ENCODE results near the gene LCN10. TPM values are rescaled to one million over a fixed set of nuclear protein-coding genes. Genes with fewer than 3 reads are reported as not detected.

LCN10 gene
- total and polyA plus RNA-seq, 9 of the 15 experiments (the other 6 are each of a cell fraction or from before 2014, with no cell fraction given): 0.10 to 0.21 (median 0.14) TPM; not detected in 6

GRCh38 chr9:136711751-136712689, 30.7 kb downstream of the LCN10 start, which contains the start of gene DIPK1B (continued):
- TF ChIP-seq, protein P1, sequence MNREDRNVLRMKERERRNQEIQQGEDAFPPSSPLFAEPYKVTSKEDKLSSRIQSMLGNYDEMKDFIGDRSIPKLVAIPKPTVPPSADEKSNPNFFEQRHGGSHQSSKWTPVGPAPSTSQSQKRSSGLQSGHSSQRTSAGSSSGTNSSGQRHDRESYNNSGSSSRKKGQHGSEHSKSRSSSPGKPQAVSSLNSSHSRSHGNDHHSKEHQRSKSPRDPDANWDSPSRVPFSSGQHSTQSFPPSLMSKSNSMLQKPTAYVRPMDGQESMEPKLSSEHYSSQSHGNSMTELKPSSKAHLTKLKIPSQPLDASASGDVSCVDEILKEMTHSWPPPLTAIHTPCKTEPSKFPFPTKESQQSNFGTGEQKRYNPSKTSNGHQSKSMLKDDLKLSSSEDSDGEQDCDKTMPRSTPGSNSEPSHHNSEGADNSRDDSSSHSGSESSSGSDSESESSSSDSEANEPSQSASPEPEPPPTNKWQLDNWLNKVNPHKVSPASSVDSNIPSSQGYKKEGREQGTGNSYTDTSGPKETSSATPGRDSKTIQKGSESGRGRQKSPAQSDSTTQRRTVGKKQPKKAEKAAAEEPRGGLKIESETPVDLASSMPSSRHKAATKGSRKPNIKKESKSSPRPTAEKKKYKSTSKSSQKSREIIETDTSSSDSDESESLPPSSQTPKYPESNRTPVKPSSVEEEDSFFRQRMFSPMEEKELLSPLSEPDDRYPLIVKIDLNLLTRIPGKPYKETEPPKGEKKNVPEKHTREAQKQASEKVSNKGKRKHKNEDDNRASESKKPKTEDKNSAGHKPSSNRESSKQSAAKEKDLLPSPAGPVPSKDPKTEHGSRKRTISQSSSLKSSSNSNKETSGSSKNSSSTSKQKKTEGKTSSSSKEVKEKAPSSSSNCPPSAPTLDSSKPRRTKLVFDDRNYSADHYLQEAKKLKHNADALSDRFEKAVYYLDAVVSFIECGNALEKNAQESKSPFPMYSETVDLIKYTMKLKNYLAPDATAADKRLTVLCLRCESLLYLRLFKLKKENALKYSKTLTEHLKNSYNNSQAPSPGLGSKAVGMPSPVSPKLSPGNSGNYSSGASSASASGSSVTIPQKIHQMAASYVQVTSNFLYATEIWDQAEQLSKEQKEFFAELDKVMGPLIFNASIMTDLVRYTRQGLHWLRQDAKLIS (CRISPR knock-in tag; IDR thresholded peaks at IDR 0.05): 0 out of 2 replicates have a peak, but pooled peaks have one; percentile 45
- no peak for TF ChIP-seq ELK1 (CRISPR knock-in tag; IDR thresholded peaks at IDR 0.05)
- no peak for TF ChIP-seq ZFP91 (CRISPR knock-in tag; IDR thresholded peaks at IDR 0.05)
- TF ChIP-seq HDAC1 (IDR thresholded peaks at IDR 0.05): no peak
- no peak for TF ChIP-seq SP2 (IDR thresholded peaks at IDR 0.05; ENCODE audit: extremely low read depth, low read depth, low read length, poor library complexity, severe bottlenecking)
- no peak for TF ChIP-seq RFX1 (IDR thresholded peaks at IDR 0.05)
- TF ChIP-seq, protein P2, sequence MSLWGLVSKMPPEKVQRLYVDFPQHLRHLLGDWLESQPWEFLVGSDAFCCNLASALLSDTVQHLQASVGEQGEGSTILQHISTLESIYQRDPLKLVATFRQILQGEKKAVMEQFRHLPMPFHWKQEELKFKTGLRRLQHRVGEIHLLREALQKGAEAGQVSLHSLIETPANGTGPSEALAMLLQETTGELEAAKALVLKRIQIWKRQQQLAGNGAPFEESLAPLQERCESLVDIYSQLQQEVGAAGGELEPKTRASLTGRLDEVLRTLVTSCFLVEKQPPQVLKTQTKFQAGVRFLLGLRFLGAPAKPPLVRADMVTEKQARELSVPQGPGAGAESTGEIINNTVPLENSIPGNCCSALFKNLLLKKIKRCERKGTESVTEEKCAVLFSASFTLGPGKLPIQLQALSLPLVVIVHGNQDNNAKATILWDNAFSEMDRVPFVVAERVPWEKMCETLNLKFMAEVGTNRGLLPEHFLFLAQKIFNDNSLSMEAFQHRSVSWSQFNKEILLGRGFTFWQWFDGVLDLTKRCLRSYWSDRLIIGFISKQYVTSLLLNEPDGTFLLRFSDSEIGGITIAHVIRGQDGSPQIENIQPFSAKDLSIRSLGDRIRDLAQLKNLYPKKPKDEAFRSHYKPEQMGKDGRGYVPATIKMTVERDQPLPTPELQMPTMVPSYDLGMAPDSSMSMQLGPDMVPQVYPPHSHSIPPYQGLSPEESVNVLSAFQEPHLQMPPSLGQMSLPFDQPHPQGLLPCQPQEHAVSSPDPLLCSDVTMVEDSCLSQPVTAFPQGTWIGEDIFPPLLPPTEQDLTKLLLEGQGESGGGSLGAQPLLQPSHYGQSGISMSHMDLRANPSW (CRISPR knock-in tag; IDR thresholded peaks at IDR 0.05): no peak
- TF ChIP-seq GTF3C2 (IDR thresholded peaks at IDR 0.05; ENCODE audit: borderline replicate concordance, extremely low read depth, insufficient read length): peak; percentile 4
- no peak for TF ChIP-seq ZNF395 (CRISPR knock-in tag; IDR thresholded peaks at IDR 0.05)
- TF ChIP-seq MXI1 (IDR thresholded peaks at IDR 0.05; ENCODE audit: low read depth, low read length): no peak
